Measurements from ENCODE around the gene ABHD18.
"Not testable (repeated sequence)": the region's sequence is repeated elsewhere in the genome, so short reads cannot be mapped to it uniquely, and the experiment has no call there.

ABHD18 gene

DNA sequence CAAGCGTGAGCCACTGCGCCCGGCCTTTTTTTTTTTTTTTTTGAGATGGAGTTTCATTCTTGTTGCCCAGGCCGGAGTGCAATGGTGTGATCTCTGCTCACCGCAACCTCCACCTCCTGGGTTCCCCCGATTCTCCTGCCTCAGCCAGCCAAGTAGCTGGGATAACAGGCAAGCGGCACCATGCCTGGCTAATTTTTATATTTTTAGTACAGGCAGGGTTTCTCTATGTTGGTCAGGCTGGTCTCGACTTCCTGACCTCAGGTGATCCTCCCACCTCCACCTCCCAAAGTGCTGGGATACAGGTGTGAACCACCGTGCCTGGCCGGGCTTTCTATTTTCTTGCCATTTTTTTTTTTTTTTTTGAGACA is 101.2 kb downstream of the ABHD18 start:
- not testable (repeated sequence) for DNase-seq (ENCODE audit: low read depth in 3 of 3)

DNA sequence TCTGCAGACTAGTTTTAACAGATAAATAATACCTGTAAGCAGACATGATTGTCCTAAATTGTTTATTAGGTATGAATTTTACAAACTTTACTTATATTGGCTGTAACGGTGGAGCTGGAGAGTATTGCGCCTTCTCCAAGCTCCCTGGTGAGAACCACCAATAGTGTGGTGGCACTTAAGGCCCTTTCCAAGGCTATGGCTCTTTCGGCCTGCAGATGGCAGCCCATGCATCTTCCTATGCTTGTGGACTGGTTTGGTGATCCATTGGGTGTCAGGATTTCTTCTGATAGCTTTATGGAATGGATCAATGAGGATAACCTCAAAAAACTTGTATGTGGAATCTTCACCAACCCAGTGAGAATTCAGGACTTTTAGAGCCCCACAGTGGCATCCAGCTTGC is 103.7 kb downstream of the ABHD18 start:
- no peak for DNase-seq (ENCODE audit: low read depth in 3 of 3)

- DNase-seq (ENCODE audit: low read depth in 3 of 3), result no peak
These were observed 111.3 kb downstream of the ABHD18 start for GRCh38 chr4:128076464-128076863.
